ENCODE measurements around the gene DPM2.

The DPM2 gene

GRCh38 chr9:127980706-127981558, 43.3 kb upstream of the DPM2 start, which contains the start of gene EEIG1:
EEIG1 (minus strand) TSS chr9:127980989; CDS start chr9:127980137, 852 bp downstream.
- peak; percentile 67 for DNase-seq (ENCODE audit: low read depth)
- TF ChIP-seq, protein P1, sequence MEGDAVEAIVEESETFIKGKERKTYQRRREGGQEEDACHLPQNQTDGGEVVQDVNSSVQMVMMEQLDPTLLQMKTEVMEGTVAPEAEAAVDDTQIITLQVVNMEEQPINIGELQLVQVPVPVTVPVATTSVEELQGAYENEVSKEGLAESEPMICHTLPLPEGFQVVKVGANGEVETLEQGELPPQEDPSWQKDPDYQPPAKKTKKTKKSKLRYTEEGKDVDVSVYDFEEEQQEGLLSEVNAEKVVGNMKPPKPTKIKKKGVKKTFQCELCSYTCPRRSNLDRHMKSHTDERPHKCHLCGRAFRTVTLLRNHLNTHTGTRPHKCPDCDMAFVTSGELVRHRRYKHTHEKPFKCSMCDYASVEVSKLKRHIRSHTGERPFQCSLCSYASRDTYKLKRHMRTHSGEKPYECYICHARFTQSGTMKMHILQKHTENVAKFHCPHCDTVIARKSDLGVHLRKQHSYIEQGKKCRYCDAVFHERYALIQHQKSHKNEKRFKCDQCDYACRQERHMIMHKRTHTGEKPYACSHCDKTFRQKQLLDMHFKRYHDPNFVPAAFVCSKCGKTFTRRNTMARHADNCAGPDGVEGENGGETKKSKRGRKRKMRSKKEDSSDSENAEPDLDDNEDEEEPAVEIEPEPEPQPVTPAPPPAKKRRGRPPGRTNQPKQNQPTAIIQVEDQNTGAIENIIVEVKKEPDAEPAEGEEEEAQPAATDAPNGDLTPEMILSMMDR (conservative IDR thresholded peaks at IDR 0.05; ENCODE audit: low read depth, low read length): no peak
- H3K4me3 ChIP-seq (ENCODE audit: low read length): peak within 1 kb of the TSS; percentile 83

GRCh38 chr9:127980060-127980705, 42.5 kb upstream of the DPM2 start:
- TF ChIP-seq, protein P1 (conservative IDR thresholded peaks at IDR 0.05; ENCODE audit: low read depth, low read length): no peak
- H3K4me3 ChIP-seq (ENCODE audit: low read length): peak overlapping the region; percentile 83
- DNase-seq (ENCODE audit: low read depth): no peak

DNA sequence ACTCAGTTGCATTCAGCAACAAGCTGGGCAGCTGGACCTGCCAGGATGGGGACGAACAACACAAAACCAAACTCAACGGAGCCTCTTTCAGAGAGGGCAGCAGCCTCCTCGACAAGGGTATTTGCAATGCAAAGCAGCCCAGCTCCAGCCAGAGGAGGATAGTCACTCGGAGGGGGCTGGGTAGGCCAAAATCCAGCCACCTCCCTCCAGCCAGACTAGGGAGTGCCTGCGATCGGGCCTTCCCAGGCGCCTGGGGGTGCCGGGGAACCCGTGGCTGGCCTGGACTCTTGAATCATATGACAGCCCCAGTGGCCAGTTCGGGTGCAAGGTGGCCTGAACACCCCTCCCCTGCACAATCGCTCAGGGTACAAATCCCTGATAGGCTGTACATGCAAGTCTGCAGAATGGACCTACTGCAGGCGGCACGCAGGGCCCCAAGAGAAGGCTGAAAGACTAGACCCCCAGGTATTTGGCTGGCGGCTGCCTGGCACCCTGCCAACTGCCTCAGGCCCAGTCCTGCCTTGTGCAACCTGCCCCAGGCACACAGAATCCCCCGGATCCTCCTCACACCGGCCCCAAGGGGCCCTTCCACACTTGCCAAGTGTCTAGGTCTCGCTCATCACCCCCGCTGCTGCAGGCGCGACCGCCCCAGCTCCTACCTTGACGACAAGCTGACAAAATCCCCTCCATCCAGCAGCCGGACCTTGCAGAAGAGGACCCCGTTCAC, 41.8 kb upstream of the DPM2 start:
- peak overlapping the region; percentile 83 for H3K4me3 ChIP-seq (ENCODE audit: low read length)
- TF ChIP-seq, protein P1 (conservative IDR thresholded peaks at IDR 0.05; ENCODE audit: low read depth, low read length): no peak
- DNase-seq (ENCODE audit: low read depth): no peak

DNA sequence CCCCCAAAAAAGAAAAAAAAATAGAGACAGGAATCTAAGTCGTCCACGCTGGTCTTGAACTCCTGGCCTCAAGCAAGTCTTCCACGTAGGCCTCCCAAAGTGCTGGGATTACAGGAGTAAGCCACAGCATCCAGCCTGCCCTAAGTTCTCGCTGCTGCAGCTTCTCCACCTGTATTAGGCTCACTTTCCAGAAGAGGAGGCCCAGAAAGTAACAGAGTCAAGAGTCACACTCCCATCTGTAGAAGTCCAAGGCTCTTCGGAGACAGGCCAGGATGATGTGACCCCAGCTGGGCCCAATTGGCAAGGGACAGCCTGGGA, 41.3 kb upstream of the DPM2 start:
- no peak for DNase-seq (ENCODE audit: low read depth)
- TF ChIP-seq, protein P1 (conservative IDR thresholded peaks at IDR 0.05; ENCODE audit: low read depth, low read length): no peak
- H3K4me3 ChIP-seq (ENCODE audit: low read length): peak overlapping the region; percentile 83

GRCh38 chr9:127977884-127978647, 40.4 kb upstream of the DPM2 start:
- no peak for DNase-seq (ENCODE audit: low read depth)
- peak overlapping the region; percentile 83 for H3K4me3 ChIP-seq (ENCODE audit: low read length)
- TF ChIP-seq, protein P1 (conservative IDR thresholded peaks at IDR 0.05; ENCODE audit: low read depth, low read length): peak; percentile 4

DNA sequence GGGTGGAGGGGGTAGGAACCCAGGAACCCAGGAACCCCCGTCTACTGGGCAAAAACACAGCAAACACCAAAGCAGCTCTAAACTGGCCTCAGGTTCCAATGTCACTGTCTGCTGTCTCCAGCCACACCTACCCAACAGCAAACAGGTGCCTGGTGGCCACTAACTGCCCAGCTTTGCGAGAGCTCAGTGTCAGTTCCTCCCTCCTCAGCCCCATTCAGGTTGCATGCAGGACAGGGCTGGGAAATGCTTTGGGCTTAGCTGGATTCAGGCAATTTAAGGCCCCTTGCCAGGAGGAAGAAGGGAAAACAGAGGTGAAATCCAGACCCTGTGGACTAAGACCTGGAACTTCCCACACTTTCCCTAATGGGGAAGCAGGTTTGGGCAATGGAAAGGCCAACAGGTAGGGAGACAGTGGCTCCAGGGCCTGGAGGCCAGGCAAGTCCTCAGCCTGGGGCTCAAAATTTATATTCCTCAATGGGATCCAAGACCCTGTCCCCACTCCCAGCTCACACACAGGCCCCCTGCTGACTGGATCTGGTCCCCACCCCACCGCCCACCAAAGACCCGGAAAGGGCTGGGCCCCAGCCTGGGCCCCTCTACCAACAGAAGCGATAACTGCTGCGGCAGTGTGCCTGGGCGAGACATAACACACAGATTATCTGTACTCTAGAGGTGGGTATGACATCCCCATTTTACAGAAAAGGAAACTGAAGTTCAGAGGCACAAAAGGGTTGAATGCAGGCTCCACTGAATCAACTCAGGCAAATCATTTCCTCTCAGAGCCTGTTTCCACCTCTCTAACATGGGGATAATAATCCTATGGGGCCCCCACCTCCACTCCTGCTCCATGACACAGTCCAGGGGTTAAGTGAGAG, 39.6 kb upstream of the DPM2 start:
- TF ChIP-seq, protein P1 (conservative IDR thresholded peaks at IDR 0.05; ENCODE audit: low read depth, low read length): no peak
- peak overlapping the region; percentile 83 for H3K4me3 ChIP-seq (ENCODE audit: low read length)
- no peak for DNase-seq (ENCODE audit: low read depth)

Measured in retinal pigment epithelial cell (primary cell).